Raji (cell line): Measurements from ENCODE around the gene DLL1.

Experiments used
- POLR2A ChIP-seq: IDR thresholded peaks from 2 replicates; pipeline ENCODE4 v1.6.1; 2011; ENCODE audit warnings: low read depth, low read length, control low read depth; ENCODE audit not compliant: insufficient read depth

The DLL1 gene

GRCh38 chr6:170290296-170291128 lies at the start of gene DLL1:
DLL1 (minus strand) TSS chr6:170291078; CDS start chr6:170290139, 939 bp downstream.
- TF ChIP-seq POLR2A = no peak

GRCh38 chr6:170329321-170329720 lies 38.4 kb upstream of the DLL1 start:
- no peak for TF ChIP-seq POLR2A

- TF ChIP-seq POLR2A = no peak
Measured at GRCh38 chr6:170317718-170318117, 26.8 kb upstream of the DLL1 start.

GRCh38 chr6:170317076-170317475 lies 26.2 kb upstream of the DLL1 start:
- TF ChIP-seq POLR2A = no peak

- TF ChIP-seq POLR2A = no peak
Measured at GRCh38 chr6:170316071-170316470, 25.2 kb upstream of the DLL1 start.

DNA sequence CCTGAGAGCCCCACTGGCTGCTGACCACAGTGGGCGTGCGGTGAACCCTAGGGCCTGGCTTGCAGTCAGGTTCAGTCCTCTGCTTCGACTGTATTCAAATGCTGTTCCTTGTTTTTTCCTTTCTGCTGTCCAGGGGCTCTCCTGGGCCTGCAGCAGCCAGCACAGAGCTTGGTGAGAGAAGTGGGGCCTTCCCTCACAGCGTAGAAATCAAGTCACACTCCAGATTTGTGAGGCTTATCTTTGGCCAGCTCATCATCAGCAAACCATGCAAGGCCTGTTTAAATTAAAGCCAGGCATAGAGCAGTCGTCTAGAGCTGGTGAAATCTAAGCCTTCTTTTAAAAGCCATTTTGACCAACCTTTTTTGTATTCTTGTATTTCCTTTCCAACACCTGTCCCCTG lies 24.1 kb upstream of the DLL1 start:
- no peak for TF ChIP-seq POLR2A

DNA sequence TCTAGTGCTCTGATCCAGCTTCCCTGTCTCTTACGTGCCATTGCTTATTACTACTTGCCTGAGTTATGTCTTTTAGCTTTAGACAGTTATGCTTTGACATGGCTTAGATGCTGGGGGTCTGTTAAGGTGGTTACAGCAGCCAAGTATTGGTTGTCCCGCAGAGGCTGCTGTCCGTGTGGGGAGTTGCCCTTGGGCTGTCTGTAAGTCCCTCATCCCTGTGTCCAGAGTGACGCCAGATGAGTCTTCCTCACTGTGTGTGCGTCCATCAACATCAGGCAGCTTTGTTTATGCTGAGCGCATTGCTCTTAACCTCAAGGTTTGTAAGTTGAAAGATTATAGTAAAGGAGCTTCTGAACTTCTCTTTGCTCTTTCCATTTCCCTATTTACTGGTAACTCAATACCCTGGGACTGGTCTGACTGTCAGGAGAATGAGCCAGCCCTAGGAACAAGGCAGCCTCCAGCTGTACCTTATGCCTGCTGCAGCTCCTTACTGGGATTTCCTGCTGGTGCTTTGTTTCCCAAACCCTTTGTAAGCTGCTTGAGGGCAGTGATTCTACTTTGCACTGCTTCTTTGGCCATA lies 22.9 kb upstream of the DLL1 start:
- TF ChIP-seq POLR2A = no peak

GRCh38 chr6:170312876-170313275 lies 22.0 kb upstream of the DLL1 start:
- TF ChIP-seq POLR2A = no peak

DNA sequence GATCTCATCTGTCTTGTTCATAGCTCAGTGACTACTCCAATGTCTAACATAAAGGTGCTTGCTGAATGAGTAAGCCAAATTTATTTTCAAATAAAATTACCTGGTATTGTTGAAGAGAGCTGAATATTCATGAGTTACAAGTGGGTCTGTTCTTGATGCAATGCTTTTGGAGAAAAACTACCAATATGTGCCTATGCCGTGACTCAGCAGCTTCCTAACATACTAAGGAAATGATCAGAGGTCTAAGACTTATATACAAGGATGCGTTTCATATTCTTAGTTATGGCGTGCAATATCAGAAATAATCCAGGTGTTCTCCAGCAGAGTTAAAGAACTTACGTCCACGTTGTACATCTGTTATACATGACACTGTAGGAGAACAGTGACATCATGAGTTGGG lies 20.8 kb upstream of the DLL1 start:
- TF ChIP-seq POLR2A = no peak

DNA sequence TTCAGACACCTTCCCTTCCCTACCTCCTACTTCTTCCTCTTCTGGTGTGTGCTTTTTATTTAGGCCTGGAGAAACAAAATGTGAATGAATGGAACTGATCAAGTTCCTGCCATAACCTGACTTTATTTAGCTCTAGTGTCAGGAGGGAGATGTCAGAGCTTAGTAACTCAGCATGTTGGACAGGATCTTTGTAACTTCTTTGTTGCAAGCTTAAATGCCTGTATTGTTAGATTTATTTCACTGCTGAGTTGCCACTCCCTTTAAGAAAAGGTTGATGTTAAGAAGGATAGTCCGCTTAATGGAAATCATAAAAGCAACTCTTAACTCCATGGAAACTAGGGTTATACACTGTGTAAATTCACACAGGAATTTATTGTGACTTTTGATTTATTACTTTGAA lies 17.9 kb upstream of the DLL1 start:
- TF ChIP-seq POLR2A = no peak

GRCh38 chr6:170307080-170307545 lies 16.2 kb upstream of the DLL1 start:
- TF ChIP-seq POLR2A = no peak

DNA sequence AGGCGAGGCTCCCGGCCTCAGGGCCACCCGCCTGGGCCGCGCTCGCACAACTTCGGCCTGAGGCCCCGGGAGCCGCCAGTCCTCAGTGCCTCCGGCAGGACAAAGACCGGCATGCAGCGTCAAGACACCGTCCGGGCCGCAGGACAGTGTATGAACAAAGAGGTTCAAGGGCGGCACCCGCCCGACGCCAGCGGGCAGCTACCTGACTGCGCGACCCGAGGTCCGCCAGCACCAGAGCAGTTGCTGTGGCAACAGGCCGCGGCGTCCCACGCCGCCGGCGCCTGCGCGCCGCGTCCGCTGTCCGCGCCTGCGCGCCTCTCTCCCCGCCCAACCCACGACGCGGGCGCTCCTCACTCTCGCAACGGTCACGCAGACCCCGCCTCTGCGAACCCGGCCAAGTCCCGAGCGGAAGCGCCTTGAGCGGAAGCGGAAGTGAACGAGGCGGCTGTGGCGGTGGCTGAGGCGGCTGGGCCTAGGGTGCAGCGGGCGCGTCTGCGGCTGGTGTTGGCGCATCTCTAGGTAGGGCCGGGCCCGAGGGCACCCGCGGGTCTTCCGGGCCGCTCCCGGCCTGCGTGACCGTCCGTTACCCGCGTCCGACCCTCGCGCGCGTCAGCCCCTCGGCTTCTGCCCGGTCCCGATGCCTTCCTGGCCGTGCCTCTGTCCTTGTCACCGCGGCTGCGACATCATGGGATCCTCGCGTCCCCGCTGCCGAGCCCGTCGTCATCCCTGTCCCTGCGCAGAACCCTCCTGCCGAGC lies 15.6 kb upstream of the DLL1 start, which contains the start of gene FAM120B:
TSS of gene FAM120B (plus strand) at position 435 of the 756 bp plus-strand sequence. CDS start 10,633 bp downstream, outside the sequence.
- TF ChIP-seq POLR2A = peak; percentile 96

DNA sequence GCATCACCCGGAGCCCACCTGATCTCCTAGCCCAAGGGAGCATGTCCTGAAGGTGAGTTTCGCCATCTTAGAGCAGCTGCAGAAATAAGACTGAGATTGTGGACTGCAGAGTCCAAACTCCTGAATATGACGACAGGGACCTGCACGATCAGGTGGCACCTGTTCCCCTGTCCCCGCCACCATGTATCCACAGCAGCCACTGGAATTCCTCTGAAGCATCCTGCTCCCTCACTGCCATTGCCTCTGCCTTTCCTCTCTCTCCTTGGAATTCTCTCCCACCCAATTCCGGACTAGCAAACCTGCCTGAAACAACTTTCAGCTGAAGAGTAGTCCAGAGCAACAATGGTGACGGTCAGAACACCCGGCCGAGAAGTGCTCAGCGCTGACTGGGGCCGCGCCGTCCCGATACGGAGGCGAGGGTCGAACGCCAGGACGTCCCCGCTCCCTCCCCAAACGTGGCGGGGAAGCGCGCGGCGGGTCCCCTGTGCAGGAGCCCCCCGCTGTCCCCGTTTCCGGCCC lies 15.0 kb upstream of the DLL1 start:
- TF ChIP-seq POLR2A = no peak

DNA sequence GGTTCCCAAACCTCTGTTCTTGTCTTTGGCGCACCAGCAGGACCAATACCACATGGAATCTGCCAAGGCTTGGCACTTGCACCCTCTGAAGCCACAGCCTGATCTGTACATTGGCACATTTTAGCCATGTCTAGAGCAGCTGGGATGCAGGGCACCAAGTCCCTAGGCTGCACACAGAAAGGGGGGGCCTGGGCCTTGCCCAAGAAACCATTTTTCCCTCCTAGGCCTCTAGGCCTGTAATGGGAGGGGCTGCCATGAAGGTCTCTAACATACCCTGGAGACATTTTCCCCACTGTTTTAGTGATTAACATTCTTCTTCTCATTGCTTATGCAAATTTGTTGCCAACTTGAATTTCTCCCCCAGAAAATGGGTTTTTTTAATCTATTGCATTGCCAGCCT lies 10.3 kb upstream of the DLL1 start:
- no peak for TF ChIP-seq POLR2A

DNA sequence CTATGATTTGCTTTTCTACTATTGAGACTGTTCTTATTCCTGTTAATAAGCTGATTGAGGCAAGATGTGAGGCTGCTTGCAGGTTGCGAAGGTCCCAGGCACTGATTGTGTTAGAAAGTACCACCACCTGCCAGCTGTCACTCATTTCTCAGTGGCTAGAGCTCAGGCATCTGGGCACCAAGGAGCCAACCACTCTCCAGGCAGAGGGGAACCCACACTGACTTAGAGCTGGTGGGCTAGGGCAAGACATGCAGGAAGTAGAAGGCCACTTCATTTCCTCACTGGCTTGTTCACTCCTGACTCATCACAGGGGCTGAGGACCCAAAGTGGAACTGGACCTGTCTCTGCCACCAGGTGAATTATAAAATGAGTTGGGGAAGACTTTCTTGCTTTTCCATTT lies 7.8 kb upstream of the DLL1 start:
- no peak for TF ChIP-seq POLR2A
